Keratinocyte (primary cell): Measurements from ENCODE around the gene HSD17B4. TPM values are rescaled to one million over a fixed set of nuclear protein-coding genes. Genes with fewer than 3 reads are reported as not detected.

Source experiments
- DNase-seq: peaks from one replicate; pipeline ENCODE4 v3.0.0-alpha.2; 2011; ENCODE audit warnings: low read depth, missing footprints, low spot score
- FAIRE-seq: peaks from 2 replicates; lab custom pipeline; 2011; peaks lifted over from hg19 to GRCh38; lab: Jason Lieb, UNC
- H2AFZ ChIP-seq: 2 replicates; pipeline ENCODE4 v1.6.0; 2012; ENCODE audit warnings: low read length, control low read depth, inconsistent platforms; ENCODE audit not compliant: control insufficient read depth
- H3K27ac ChIP-seq: 2 replicates; pipeline ENCODE4 v1.5.1; 2011; ENCODE audit warnings: low read length; ENCODE audit not compliant: control insufficient read depth, insufficient read depth
- H3K27me3 ChIP-seq: 3 replicates; pipeline ENCODE4 v1.6.0; 2011; ENCODE audit warnings: low read length; ENCODE audit not compliant: control insufficient read depth, insufficient read depth; ENCODE audit errors: extremely low read depth
- H3K36me3 ChIP-seq, 2 experiments: 2 replicates in 1 of 2; 3 replicates in 1 of 2; pipeline ENCODE4 v1.5.1; 2011; ENCODE audit warnings: low read length in 2 of 2, mild to moderate bottlenecking in 1 of 2; ENCODE audit not compliant: control insufficient read depth in 2 of 2, insufficient read depth in 2 of 2; ENCODE audit errors: extremely low read depth in 1 of 2
- H3K4me1 ChIP-seq: 3 replicates; pipeline ENCODE4 v1.5.1; 2011; ENCODE audit warnings: low read length; ENCODE audit not compliant: control insufficient read depth, insufficient read depth; ENCODE audit errors: extremely low read depth
- H3K4me2 ChIP-seq: 3 replicates; pipeline ENCODE4 v1.6.0; 2011; ENCODE audit warnings: low read depth, low read length; ENCODE audit not compliant: control insufficient read depth, insufficient read depth; ENCODE audit errors: extremely low read depth
- H3K4me3 ChIP-seq, 3 experiments: fragments of 200-600 bp in 1 of 3; sonication (generic) in 1 of 3; 2 replicates in 2 of 3; 3 replicates in 1 of 3; pipeline ENCODE4 v1.5.1; 2011 to 2016; ENCODE audit warnings: low read length in 3 of 3, mild to moderate bottlenecking in 3 of 3, control low read depth in 2 of 3, inconsistent platforms in 1 of 3, low read depth in 1 of 3, mixed read lengths in 1 of 3, mixed run types in 1 of 3, moderate library complexity in 1 of 3; ENCODE audit not compliant: control insufficient read depth in 2 of 3, insufficient read depth in 2 of 3; ENCODE audit errors: extremely low read depth in 1 of 3
- H3K79me2 ChIP-seq: 2 replicates; pipeline ENCODE4 v1.6.0; 2012; ENCODE audit warnings: low read length; ENCODE audit not compliant: control insufficient read depth, insufficient read depth
- H3K9ac ChIP-seq: 3 replicates; pipeline ENCODE4 v1.6.0; 2011; ENCODE audit warnings: low read length; ENCODE audit not compliant: control insufficient read depth, insufficient read depth; ENCODE audit errors: extremely low read depth
- H3K9me1 ChIP-seq: 3 replicates; pipeline ENCODE4 v1.6.0; 2011; ENCODE audit warnings: low read length; ENCODE audit not compliant: control insufficient read depth, insufficient read depth; ENCODE audit errors: extremely low read depth
- H3K9me3 ChIP-seq: 2 replicates; pipeline ENCODE4 v1.5.1; 2012; ENCODE audit warnings: low read depth, low read length; ENCODE audit not compliant: control insufficient read depth
- H4K20me1 ChIP-seq: 3 replicates; pipeline ENCODE4 v1.6.0; 2011; ENCODE audit warnings: low read length; ENCODE audit not compliant: control insufficient read depth, insufficient read depth; ENCODE audit errors: extremely low read depth
- CTCF ChIP-seq, 3 experiments: IDR thresholded peaks in 1 of 3; conservative IDR thresholded peaks in 1 of 3; optimal IDR thresholded peaks in 1 of 3; 2 replicates in 2 of 3; 3 replicates in 1 of 3; pipeline versions ENCODE3 to v1.5.1; 2011; ENCODE audit warnings: low read length in 3 of 3, mild to moderate bottlenecking in 3 of 3, moderate library complexity in 2 of 3, control low read depth in 1 of 3, inconsistent platforms in 1 of 3; ENCODE audit not compliant: insufficient read depth in 2 of 3; ENCODE audit errors: extremely low read depth in 1 of 3
- EZH2 ChIP-seq: IDR thresholded peaks from one replicate; pipeline ENCODE4 v1.6.1; 2012; ENCODE audit warnings: inconsistent platforms, mild to moderate bottlenecking, low read length, moderate library complexity
- dilution Hi-C: fragments of 300-500 bp; cut with MboI; formaldehyde crosslinking; loops from one replicate; pipeline ENCODE4 v1.7.0; 2020; ENCODE audit warnings: low sequenced_read_pairs; ENCODE audit not compliant: extremely low pct_ligation_motif_present
- polyA plus RNA-seq, 5 experiments: library from polyadenylated mRNA; depleted of rRNA in 3 of 5; stranded (reverse) in 3 of 5; stranded (forward) in 1 of 5; unstranded in 1 of 5; fragments of >200 nt; gene quantifications; 1 replicate in 1 of 5; 2 replicates in 3 of 5; 3 replicates in 1 of 5; pipeline versions ENCODE4 v1.2.1 to v1.2.3, GENCODE V29; 2011 to 2012; ENCODE audit warnings: missing spikeins in 2 of 5, low read depth in 1 of 5, low replicate concordance in 1 of 5

The HSD17B4 gene
- polyA plus RNA-seq, 1 donor (not counting 4 experiments of a cell fraction or from before 2014, with no cell fraction given) = 154 TPM

- Histone ChIP-seq H3K9ac (peak overlapping the region; percentile 9), H3K4me3 (no peak overlapping the region), H3K79me2 (no peaks in the 10 kb centered on the region), H3K27me3 (no peaks in the 10 kb centered on the region), H2AFZ (no peak overlapping the region), H3K36me3 (no peaks in the 10 kb centered on the region), H3K9me3 (no peaks in the 10 kb centered on the region), H4K20me1 (no peaks in the 10 kb centered on the region), H3K9me1 (no peaks in the 10 kb centered on the region), H3K4me2 (peak overlapping the region; percentile 98), H3K27ac (peak overlapping the region; percentile 25), H3K4me1 (peaks cover 12% of the 10 kb centered on the region)
- no peak for TF ChIP-seq EZH2
- TF ChIP-seq CTCF (optimal IDR thresholded peaks at IDR 0.05 in 1 of 3, IDR thresholded peaks at IDR 0.05 in 1 of 3, conservative IDR thresholded peaks at IDR 0.05 in 1 of 3; ENCODE audit: extremely low read depth in 1 of 3, insufficient read depth in 2 of 3, low read length in 3 of 3) = no peak
- dilution Hi-C loops = no loop called here
- FAIRE-seq (no peak), DNase-seq (no peak)
These were observed 41.7 kb upstream of the HSD17B4 start for GRCh38 chr5:119410448-119411159.

GRCh38 chr5:119411361-119412278 lies 40.7 kb upstream of the HSD17B4 start:
- Histone ChIP-seq H3K36me3 (no peaks in the 10 kb centered on the region), H3K4me3 (peak overlapping the region; percentile 41 to 89 (median 83)), H3K27me3 (no peaks in the 10 kb centered on the region), H3K79me2 (no peaks in the 10 kb centered on the region), H2AFZ (peak overlapping the region; percentile 97), H3K27ac (peak overlapping the region; percentile 97), H3K9me1 (no peaks in the 10 kb centered on the region), H3K9ac (peak overlapping the region; percentile 96), H4K20me1 (no peaks in the 10 kb centered on the region), H3K4me2 (peak overlapping the region; percentile 98), H3K9me3 (no peaks in the 10 kb centered on the region), H3K4me1 (peaks cover 12% of the 10 kb centered on the region)
- TF ChIP-seq EZH2 = no peak
- peak; percentile 65 to 92 (median 65) for TF ChIP-seq CTCF (optimal IDR thresholded peaks at IDR 0.05 in 1 of 3, IDR thresholded peaks at IDR 0.05 in 1 of 3, conservative IDR thresholded peaks at IDR 0.05 in 1 of 3; ENCODE audit: extremely low read depth in 1 of 3, insufficient read depth in 2 of 3, low read length in 3 of 3)
- DNase-seq (peak; percentile 45), FAIRE-seq (peak; percentile 88)
- dilution Hi-C loops = no loop called here
